ENCODE measurements around the gene GPR158. TPM values are rescaled to one million over a fixed set of nuclear protein-coding genes. Genes with fewer than 3 reads are reported as not detected.

Gene GPR158
- total and polyA plus RNA-seq, 9 of the 15 experiments (the other 6 are each of a cell fraction or from before 2014, with no cell fraction given), result 4.0 to 7.6 (median 5.0) TPM

- peak in 1 of 2 experiments; percentile 52; a peak in 2 of 4 replicates for TF ChIP-seq ZNF318 (IDR thresholded peaks at IDR 0.05; ENCODE audit: borderline replicate concordance in 1 of 2, low read depth in 1 of 2)
- no peak for TF ChIP-seq SUPT5H (IDR thresholded peaks at IDR 0.05)
- no peak for TF ChIP-seq RBM14 (IDR thresholded peaks at IDR 0.05; ENCODE audit: borderline replicate concordance, insufficient read depth, low read depth, low read length)
- TF ChIP-seq TRIM24 (IDR thresholded peaks at IDR 0.05), result no peak
- TF ChIP-seq RNF2 (IDR thresholded peaks at IDR 0.05), result no peak
- no peak for TF ChIP-seq SMARCB1 (IDR thresholded peaks at IDR 0.05; ENCODE audit: insufficient read length, low read depth)
- no peak for TF ChIP-seq PPARD (CRISPR knock-in tag; IDR thresholded peaks at IDR 0.05)
- TF ChIP-seq CEBPB (tag; IDR thresholded peaks at IDR 0.05), result no peak
- TF ChIP-seq TCF15 (CRISPR knock-in tag; IDR thresholded peaks at IDR 0.05), result no peak
- no peak for TF ChIP-seq CREM (IDR thresholded peaks at IDR 0.05; ENCODE audit: low read depth)
- no peak for TF ChIP-seq NRF1 (conservative IDR thresholded peaks at IDR 0.05 in 1 of 2, IDR thresholded peaks at IDR 0.05 in 1 of 2)
- TF ChIP-seq ZNF644 (tag; IDR thresholded peaks at IDR 0.05; ENCODE audit: low read depth), result no peak; the same call in 1 of the 2 replicates
- TF ChIP-seq YY1 (IDR thresholded peaks at IDR 0.05; ENCODE audit: borderline replicate concordance in 1 of 3, control insufficient read depth in 1 of 3, extremely low read depth in 1 of 3, insufficient read depth in 3 of 3, insufficient read length in 1 of 3, insufficient replicate concordance in 2 of 3, low read depth in 1 of 3, low read length in 2 of 3), result no peak
- TF ChIP-seq LARP7 (IDR thresholded peaks at IDR 0.05), result no peak
- TF ChIP-seq THRA (IDR thresholded peaks at IDR 0.05), result no peak
- 0 out of 2 replicates have a peak, but pooled peaks have one; percentile 38 for TF ChIP-seq L3MBTL2 (IDR thresholded peaks at IDR 0.05)
- TF ChIP-seq FOXJ2 (tag; IDR thresholded peaks at IDR 0.05), result peak; percentile 38; the same call in 1 of the 2 replicates
- no peak for TF ChIP-seq BRD4 (IDR thresholded peaks at IDR 0.05)
These were observed 291.0 kb downstream of the GPR158 start (continued) for GRCh38 chr10:25465582-25466372.
